ENCODE results near the gene JPT1.
"Not testable (repeated sequence)": the region's sequence is repeated elsewhere in the genome, so short reads cannot be mapped to it uniquely, and the experiment has no call there.

JPT1 gene

GRCh38 chr17:75144816-75145512 lies 9.3 kb downstream of the JPT1 start:
- H3K27ac ChIP-seq (ENCODE audit: low read length), result no peak overlapping the region
- DNase-seq (no peak), ATAC-seq (ENCODE audit: insufficient read depth, low read depth) (no peak)
- peaks cover 14% of the 10 kb centered on the region; the same call in 1 of the 2 replicates for H4K20me1 ChIP-seq (ENCODE audit: insufficient read depth, low read length)
- peaks cover 14% of the 10 kb centered on the region; the same call in 1 of the 2 replicates for H3K4me1 ChIP-seq (ENCODE audit: insufficient read depth, low read length)
- H2AFZ ChIP-seq (ENCODE audit: low read depth, low read length), result no peak overlapping the region
- no peak overlapping the region for H3K9ac ChIP-seq (ENCODE audit: low read depth, low read length)
- peaks cover 54% of the 10 kb centered on the region for H3K79me2 ChIP-seq (ENCODE audit: insufficient read depth, low read length)
- H3K4me2 ChIP-seq (ENCODE audit: insufficient read depth, low read length), result no peak overlapping the region
- H3K36me3 ChIP-seq (ENCODE audit: insufficient read depth, low read length), result peaks cover 92% of the 10 kb centered on the region
- no peak for TF ChIP-seq EZH2 (IDR thresholded peaks at IDR 0.05; ENCODE audit: borderline replicate concordance, low read depth, low read length, severe bottlenecking)
- TF ChIP-seq CTCF (IDR thresholded peaks at IDR 0.05; ENCODE audit: borderline replicate concordance, extremely low read depth, low read length, poor library complexity, severe bottlenecking), result no peak
- no peaks in the 10 kb centered on the region for H3K9me3 ChIP-seq (ENCODE audit: insufficient read depth, low read length, severe bottlenecking)
- no peaks in the 10 kb centered on the region for H3K27me3 ChIP-seq (ENCODE audit: insufficient read depth, low read length, poor library complexity)
- no peak overlapping the region for H3K4me3 ChIP-seq (ENCODE audit: low read depth in 1 of 2, low read length in 2 of 2)

GRCh38 chr17:75142236-75142971 lies 11.9 kb downstream of the JPT1 start:
- Histone ChIP-seq H3K9ac (ENCODE audit: low read depth, low read length) (no peak overlapping the region), H3K27me3 (ENCODE audit: insufficient read depth, low read length, poor library complexity) (no peaks in the 10 kb centered on the region), H3K4me3 (ENCODE audit: low read depth in 1 of 2, low read length in 2 of 2) (no peak overlapping the region), H3K4me1 (ENCODE audit: insufficient read depth, low read length) (peaks cover 14% of the 10 kb centered on the region; the same call in 1 of the 2 replicates), H3K9me3 (ENCODE audit: insufficient read depth, low read length, severe bottlenecking) (no peaks in the 10 kb centered on the region), H4K20me1 (ENCODE audit: insufficient read depth, low read length) (no peaks in the 10 kb centered on the region; the same call in 1 of the 2 replicates), H3K36me3 (ENCODE audit: insufficient read depth, low read length) (peaks cover 94% of the 10 kb centered on the region), H3K4me2 (ENCODE audit: insufficient read depth, low read length) (no peak overlapping the region), H3K79me2 (ENCODE audit: insufficient read depth, low read length) (peaks cover 36% of the 10 kb centered on the region), H3K27ac (ENCODE audit: low read length) (no peak overlapping the region), H2AFZ (ENCODE audit: low read depth, low read length) (no peak overlapping the region)
- no peak for TF ChIP-seq EZH2 (IDR thresholded peaks at IDR 0.05; ENCODE audit: borderline replicate concordance, low read depth, low read length, severe bottlenecking)
- TF ChIP-seq CTCF (IDR thresholded peaks at IDR 0.05; ENCODE audit: borderline replicate concordance, extremely low read depth, low read length, poor library complexity, severe bottlenecking), result no peak
- no peak for DNase-seq
- no peak for ATAC-seq (ENCODE audit: insufficient read depth, low read depth)

GRCh38 chr17:75138519-75138918 lies 15.8 kb downstream of the JPT1 start:
- Histone ChIP-seq H3K9ac (ENCODE audit: low read depth, low read length) (no peak overlapping the region), H3K36me3 (ENCODE audit: insufficient read depth, low read length) (peaks cover 73% of the 10 kb centered on the region), H3K4me2 (ENCODE audit: insufficient read depth, low read length) (no peak overlapping the region), H2AFZ (ENCODE audit: low read depth, low read length) (no peak overlapping the region), H3K9me3 (ENCODE audit: insufficient read depth, low read length, severe bottlenecking) (no peaks in the 10 kb centered on the region), H3K4me3 (ENCODE audit: low read depth in 1 of 2, low read length in 2 of 2) (no peak overlapping the region), H3K4me1 (ENCODE audit: insufficient read depth, low read length) (peaks cover 14% of the 10 kb centered on the region; the same call in 1 of the 2 replicates), H4K20me1 (ENCODE audit: insufficient read depth, low read length) (no peaks in the 10 kb centered on the region), H3K27ac (ENCODE audit: low read length) (no peak overlapping the region), H3K79me2 (ENCODE audit: insufficient read depth, low read length) (peaks cover 25% of the 10 kb centered on the region), H3K27me3 (ENCODE audit: insufficient read depth, low read length, poor library complexity) (no peaks in the 10 kb centered on the region)
- ATAC-seq (ENCODE audit: insufficient read depth, low read depth) (no peak), DNase-seq (no peak)
- no peak for TF ChIP-seq CTCF (IDR thresholded peaks at IDR 0.05; ENCODE audit: borderline replicate concordance, extremely low read depth, low read length, poor library complexity, severe bottlenecking)
- no peak for TF ChIP-seq EZH2 (IDR thresholded peaks at IDR 0.05; ENCODE audit: borderline replicate concordance, low read depth, low read length, severe bottlenecking)

GRCh38 chr17:75137762-75138161 lies 16.6 kb downstream of the JPT1 start:
- not testable (repeated sequence) for H4K20me1 ChIP-seq (ENCODE audit: insufficient read depth, low read length); H3K9ac ChIP-seq (ENCODE audit: low read depth, low read length); H3K9me3 ChIP-seq (ENCODE audit: insufficient read depth, low read length, severe bottlenecking); H3K4me2 ChIP-seq (ENCODE audit: insufficient read depth, low read length); H2AFZ ChIP-seq (ENCODE audit: low read depth, low read length); ATAC-seq (ENCODE audit: insufficient read depth, low read depth); H3K27me3 ChIP-seq (ENCODE audit: insufficient read depth, low read length, poor library complexity); H3K4me3 ChIP-seq (ENCODE audit: low read depth in 1 of 2, low read length in 2 of 2); H3K27ac ChIP-seq (ENCODE audit: low read length); DNase-seq
- Histone ChIP-seq H3K79me2 (ENCODE audit: insufficient read depth, low read length) (peaks cover 20% of the 10 kb centered on the region), H3K4me1 (ENCODE audit: insufficient read depth, low read length) (peaks cover 16% of the 10 kb centered on the region), H3K36me3 (ENCODE audit: insufficient read depth, low read length) (peaks cover 65% of the 10 kb centered on the region)
